CD4-positive, alpha-beta T cell treated with Interleukin-21 for 1 hour (primary cell): Measurements from ENCODE around the gene CYP24A1.

Experiments used
- DNase-seq: peaks from one replicate; pipeline ENCODE4 v3.0.0-alpha.2; 2020

Gene CYP24A1

GRCh38 chr20:54173653-54174456 lies at the start of gene CYP24A1:
Gene CYP24A1 (minus strand): TSS chr20:54173986. CDS start chr20:54173579, 407 bp downstream.
- DNase-seq = no peak

GRCh38 chr20:54223285-54223684 lies 49.5 kb upstream of the CYP24A1 start:
- DNase-seq = no peak

- no peak for DNase-seq
Observed at GRCh38 chr20:54221996-54222890, 48.5 kb upstream of the CYP24A1 start.

- DNase-seq = peak; percentile 13
Observed at GRCh38 chr20:54221353-54221752, 47.6 kb upstream of the CYP24A1 start.

GRCh38 chr20:54220722-54221121 lies 46.9 kb upstream of the CYP24A1 start:
- DNase-seq = no peak

GRCh38 chr20:54219751-54220426 lies 46.1 kb upstream of the CYP24A1 start:
- DNase-seq = no peak

- DNase-seq = no peak
Observed at GRCh38 chr20:54218470-54218869, 44.7 kb upstream of the CYP24A1 start.

GRCh38 chr20:54217762-54218161 lies 44.0 kb upstream of the CYP24A1 start:
- no peak for DNase-seq

- DNase-seq = no peak
Observed at GRCh38 chr20:54215157-54215789, 41.5 kb upstream of the CYP24A1 start.

GRCh38 chr20:54214566-54214965 lies 40.8 kb upstream of the CYP24A1 start:
- no peak for DNase-seq

GRCh38 chr20:54212871-54213270 lies 39.1 kb upstream of the CYP24A1 start:
- no peak for DNase-seq

GRCh38 chr20:54212226-54212625 lies 38.4 kb upstream of the CYP24A1 start:
- DNase-seq = no peak

- no peak for DNase-seq
Observed at GRCh38 chr20:54209216-54209813, 35.5 kb upstream of the CYP24A1 start.

- no peak for DNase-seq
Observed at GRCh38 chr20:54208548-54209176, 34.9 kb upstream of the CYP24A1 start.

- peak; percentile 81 for DNase-seq
Observed at GRCh38 chr20:54207743-54208547, 34.2 kb upstream of the CYP24A1 start, which contains the start of gene PFDN4. Gene PFDN4 (plus strand): TSS chr20:54208087. CDS start chr20:54208101, 14 bp downstream.

GRCh38 chr20:54207053-54207742 lies 33.4 kb upstream of the CYP24A1 start:
- no peak for DNase-seq

GRCh38 chr20:54205450-54205849 lies 31.7 kb upstream of the CYP24A1 start:
- DNase-seq = no peak

- DNase-seq = no peak
Observed at GRCh38 chr20:54204481-54204880, 30.7 kb upstream of the CYP24A1 start.

- DNase-seq = no peak
Observed at GRCh38 chr20:54204063-54204462, 30.3 kb upstream of the CYP24A1 start.

GRCh38 chr20:54203281-54203680 lies 29.5 kb upstream of the CYP24A1 start:
- DNase-seq = no peak
